Activated CD4-positive, alpha-beta T cell treated with anti-CD3 and anti-CD28 coated beads, Interleukin-10, Interleukin-2, amounts not matched to agents 100 ng/mL and 50 ng/mL, durations not matched to agents 16 hours and 8 hours (primary cell): ENCODE data around the gene STK4.
"Not testable (repeated sequence)": the region's sequence is repeated elsewhere in the genome, so short reads cannot be mapped to it uniquely, and the experiment has no call there.

Source experiments
- DNase-seq: peaks from one replicate; pipeline ENCODE4 v3.0.0-alpha.2; 2020

The STK4 gene

GRCh38 chr20:45058168-45058850, 92.0 kb downstream of the STK4 start:
- no peak for DNase-seq

- DNase-seq, result no peak
These were observed 92.9 kb downstream of the STK4 start for GRCh38 chr20:45059022-45059728.

GRCh38 chr20:45060294-45060693, 94.0 kb downstream of the STK4 start:
- DNase-seq, result no peak

GRCh38 chr20:45061244-45061643, 94.9 kb downstream of the STK4 start:
- no peak for DNase-seq

GRCh38 chr20:45063107-45063506, 96.8 kb downstream of the STK4 start:
- not testable (repeated sequence) for DNase-seq

- no peak for DNase-seq
These were observed 98.5 kb downstream of the STK4 start for GRCh38 chr20:45064812-45065211.

- DNase-seq, result no peak
These were observed 100.1 kb downstream of the STK4 start for GRCh38 chr20:45066372-45066771.

- no peak for DNase-seq
These were observed 100.8 kb downstream of the STK4 start for GRCh38 chr20:45067087-45067486.

- DNase-seq, result no peak
These were observed 101.2 kb downstream of the STK4 start for GRCh38 chr20:45067558-45067957.

GRCh38 chr20:45069261-45069660, 102.9 kb downstream of the STK4 start:
- no peak for DNase-seq

- no peak for DNase-seq
These were observed 104.8 kb downstream of the STK4 start for GRCh38 chr20:45070932-45071632.

GRCh38 chr20:45072066-45072465, 105.8 kb downstream of the STK4 start:
- DNase-seq, result no peak

- DNase-seq, result no peak
These were observed 106.9 kb downstream of the STK4 start for GRCh38 chr20:45073221-45073620.

- no peak for DNase-seq
These were observed 111.2 kb downstream of the STK4 start for GRCh38 chr20:45077559-45077958.

GRCh38 chr20:45080867-45081624, 114.7 kb downstream of the STK4 start:
- DNase-seq, result no peak

GRCh38 chr20:45082468-45082867, 116.2 kb downstream of the STK4 start:
- no peak for DNase-seq

GRCh38 chr20:45083127-45083526, 116.8 kb downstream of the STK4 start:
- DNase-seq, result no peak

- DNase-seq, result no peak
These were observed 119.0 kb downstream of the STK4 start for GRCh38 chr20:45085289-45085688.

- no peak for DNase-seq
These were observed 119.6 kb downstream of the STK4 start for GRCh38 chr20:45085867-45086266.

GRCh38 chr20:45087097-45087790, 120.9 kb downstream of the STK4 start:
- no peak for DNase-seq

- no peak for DNase-seq
These were observed 121.5 kb downstream of the STK4 start for GRCh38 chr20:45087814-45088213.

- no peak for DNase-seq
These were observed 121.9 kb downstream of the STK4 start for GRCh38 chr20:45088247-45088646.

- DNase-seq, result no peak
These were observed 124.2 kb downstream of the STK4 start for GRCh38 chr20:45090481-45090880.
